Muscle of back (tissue), 11 donors: ENCODE results near the gene ZFR2. TPM values are rescaled to one million over a fixed set of nuclear protein-coding genes. Genes with fewer than 3 reads are reported as not detected.
"Not testable (repeated sequence)": the region's sequence is repeated elsewhere in the genome, so short reads cannot be mapped to it uniquely, and the experiment has no call there.

ENCODE experiments used
- DNase-seq, 3 donors: peaks; one replicate each; pipeline versions ENCODE4 v3.0.0 to v3.0.0-alpha.2; 2013
- polyA plus RNA-seq, 10 donors: library from polyadenylated mRNA; unstranded; fragments of 120-200 nt; gene quantifications; one replicate each; pipeline ENCODE4 v1.2.1, GENCODE V29; 2013; ENCODE audit not compliant: insufficient read length in 10 of 10

ZFR2 gene
- polyA plus RNA-seq, 10 donors = 0.27 to 0.52 (median 0.29) TPM; not detected in 6

DNA sequence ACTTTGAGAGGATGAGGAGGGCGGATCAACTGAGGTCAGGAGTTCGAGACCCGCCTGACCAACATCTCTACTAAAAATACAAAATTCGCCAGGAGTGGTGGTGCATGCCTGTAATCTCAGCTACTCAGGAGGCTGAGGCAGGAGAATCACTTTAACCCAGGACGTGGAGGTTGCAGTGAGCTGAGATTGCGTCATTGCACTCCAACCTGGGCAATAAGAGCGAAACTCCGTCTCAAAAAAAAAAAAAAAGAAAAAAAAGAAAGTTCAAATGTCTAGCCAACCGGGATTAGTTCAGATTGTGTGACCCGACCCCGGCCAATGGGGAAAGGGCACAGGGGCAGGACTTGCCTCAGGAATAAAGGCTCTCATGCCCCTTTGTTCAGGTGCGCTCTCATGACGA, 5.9 kb upstream of the ZFR2 start:
- DNase-seq = not testable (repeated sequence)

GRCh38 chr19:3873151-3873550, 4.3 kb upstream of the ZFR2 start:
- no peak for DNase-seq

DNA sequence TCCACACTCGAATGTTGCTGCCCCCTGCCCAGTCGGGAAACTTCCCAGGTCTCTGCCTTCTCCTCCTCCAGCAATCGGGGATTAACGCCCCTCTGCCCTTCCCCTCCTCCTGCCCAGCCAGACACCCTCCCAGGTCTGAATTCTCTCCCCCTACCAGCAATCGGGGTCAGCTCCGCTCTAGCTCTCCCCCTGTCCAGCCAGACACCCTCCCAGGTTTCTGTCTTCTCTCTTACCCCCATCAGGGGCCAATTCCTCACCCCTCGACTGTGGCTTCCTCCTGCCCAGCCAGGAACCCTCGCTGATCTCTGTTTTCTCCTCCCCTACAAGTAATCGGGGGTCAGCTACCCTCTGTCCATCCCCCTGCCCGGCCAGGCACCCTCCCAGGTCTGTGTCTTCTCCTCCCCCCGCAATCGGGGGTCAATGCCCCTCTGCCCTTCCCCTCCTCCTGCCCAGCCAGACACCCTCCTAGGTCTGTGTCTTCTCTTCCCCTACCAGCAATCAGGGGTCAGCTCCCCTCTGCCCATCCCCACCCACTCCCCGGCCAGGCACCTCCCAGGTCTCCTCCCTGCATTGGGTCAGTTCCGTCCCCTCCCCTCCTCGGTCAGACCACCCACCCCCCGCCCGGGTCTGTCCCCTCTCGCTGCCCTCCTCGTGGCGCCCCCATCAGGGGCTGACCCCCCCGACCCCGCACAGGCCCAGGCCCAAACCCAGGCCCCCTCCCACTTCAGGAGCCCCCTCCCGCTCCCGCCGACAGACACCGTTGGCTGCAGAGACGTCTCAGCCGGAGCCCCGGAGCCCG, 668 bp downstream of the ZFR2 start:
- no peak for DNase-seq

GRCh38 chr19:3866910-3867638, 1.8 kb downstream of the ZFR2 start:
- DNase-seq = no peak

GRCh38 chr19:3863648-3864047, 5.2 kb downstream of the ZFR2 start:
- no peak for DNase-seq

GRCh38 chr19:3862826-3863500, 5.9 kb downstream of the ZFR2 start:
- no peak for DNase-seq

- no peak for DNase-seq
Measured at GRCh38 chr19:3860499-3860898, 8.3 kb downstream of the ZFR2 start.

GRCh38 chr19:3857449-3858003, 11.3 kb downstream of the ZFR2 start:
- peak in 1 of 3 donors; percentile 5 for DNase-seq

- no peak for DNase-seq
Measured at GRCh38 chr19:3855320-3855719, 13.5 kb downstream of the ZFR2 start.

- peak in 1 of 3 donors; percentile 19 for DNase-seq
Measured at GRCh38 chr19:3852614-3853254, 16.1 kb downstream of the ZFR2 start.

- DNase-seq = no peak
Measured at GRCh38 chr19:3852177-3852511, 16.7 kb downstream of the ZFR2 start.

GRCh38 chr19:3851254-3852176, 17.3 kb downstream of the ZFR2 start:
- no peak for DNase-seq

- DNase-seq = no peak
Measured at GRCh38 chr19:3850320-3850972, 18.4 kb downstream of the ZFR2 start.

GRCh38 chr19:3849787-3850186, 19.1 kb downstream of the ZFR2 start:
- no peak for DNase-seq

DNA sequence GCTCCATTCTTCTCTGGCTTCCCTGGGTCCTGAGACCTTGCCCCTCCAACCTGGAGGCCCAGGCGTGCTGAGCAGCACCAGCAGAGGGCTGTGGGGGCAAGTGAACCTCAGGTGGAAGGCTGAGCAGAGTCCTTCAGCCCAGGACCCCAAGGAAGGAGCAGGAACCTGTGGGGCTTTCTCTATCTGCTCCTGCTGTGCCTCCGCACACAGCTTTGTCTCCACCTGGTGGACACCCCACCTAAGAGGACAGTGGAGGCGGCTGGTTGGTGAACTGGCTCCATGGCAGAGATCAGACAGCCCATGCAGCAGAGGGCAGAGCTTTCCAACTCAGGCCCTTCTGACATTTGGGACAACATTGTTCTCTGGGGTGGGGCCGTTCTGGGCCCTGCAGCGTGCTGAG, 19.7 kb downstream of the ZFR2 start:
- DNase-seq = no peak

DNA sequence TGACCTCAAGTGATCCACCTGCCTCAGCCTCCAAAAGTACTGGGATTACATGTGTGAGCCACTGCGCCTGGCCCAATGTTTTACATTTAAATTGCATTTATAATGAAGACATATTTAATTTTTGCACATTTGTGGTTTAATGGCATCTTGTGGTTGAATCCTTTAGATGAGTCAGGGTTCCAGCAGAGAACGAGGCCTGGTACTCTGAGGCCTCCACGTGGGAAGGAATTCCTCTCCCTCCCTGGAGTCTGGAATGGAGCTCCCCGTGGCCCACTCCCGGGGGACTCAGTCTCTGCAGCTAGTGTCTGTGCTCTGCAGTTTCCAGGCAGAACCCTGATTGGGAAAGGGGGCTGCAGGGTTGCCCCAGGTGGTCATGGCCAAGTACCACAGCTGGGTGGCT, 24.2 kb downstream of the ZFR2 start:
- no peak for DNase-seq

DNA sequence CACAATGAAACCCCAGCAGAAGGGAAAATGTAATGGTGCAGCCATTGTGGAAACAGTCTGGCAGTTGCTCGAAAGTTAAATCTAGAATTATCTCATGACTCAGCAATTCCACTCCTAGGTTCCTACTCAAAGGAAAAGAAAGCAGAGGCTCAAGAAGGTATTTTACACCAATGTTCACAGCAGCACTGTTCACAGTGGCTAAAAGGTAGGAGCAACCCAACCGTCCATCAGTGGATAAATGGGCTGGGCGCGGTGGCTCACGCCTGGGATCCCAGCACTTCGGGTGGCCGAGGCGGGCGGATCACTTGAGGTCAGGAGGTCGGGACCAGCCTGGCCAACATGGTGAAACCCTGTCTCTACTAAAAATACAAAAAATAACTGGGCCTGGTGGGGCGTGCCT, 25.9 kb downstream of the ZFR2 start:
- no peak for DNase-seq

- DNase-seq = no peak
Measured at GRCh38 chr19:3840804-3841203, 28.0 kb downstream of the ZFR2 start.

- no peak for DNase-seq
Measured at GRCh38 chr19:3839941-3840340, 28.9 kb downstream of the ZFR2 start.

- DNase-seq = no peak
Measured at GRCh38 chr19:3838661-3839060, 30.2 kb downstream of the ZFR2 start.
